Measurements from ENCODE around the gene STIP1. TPM values are rescaled to one million over a fixed set of nuclear protein-coding genes. Genes with fewer than 3 reads are reported as not detected.

The STIP1 gene
- polyA plus RNA-seq, 1 experiment, result 139 TPM

GRCh38 chr11:64252003-64252872, 66.3 kb downstream of the STIP1 start:
- DNase-seq (ENCODE audit: low read depth), result no peak
- TF ChIP-seq, protein P1, sequence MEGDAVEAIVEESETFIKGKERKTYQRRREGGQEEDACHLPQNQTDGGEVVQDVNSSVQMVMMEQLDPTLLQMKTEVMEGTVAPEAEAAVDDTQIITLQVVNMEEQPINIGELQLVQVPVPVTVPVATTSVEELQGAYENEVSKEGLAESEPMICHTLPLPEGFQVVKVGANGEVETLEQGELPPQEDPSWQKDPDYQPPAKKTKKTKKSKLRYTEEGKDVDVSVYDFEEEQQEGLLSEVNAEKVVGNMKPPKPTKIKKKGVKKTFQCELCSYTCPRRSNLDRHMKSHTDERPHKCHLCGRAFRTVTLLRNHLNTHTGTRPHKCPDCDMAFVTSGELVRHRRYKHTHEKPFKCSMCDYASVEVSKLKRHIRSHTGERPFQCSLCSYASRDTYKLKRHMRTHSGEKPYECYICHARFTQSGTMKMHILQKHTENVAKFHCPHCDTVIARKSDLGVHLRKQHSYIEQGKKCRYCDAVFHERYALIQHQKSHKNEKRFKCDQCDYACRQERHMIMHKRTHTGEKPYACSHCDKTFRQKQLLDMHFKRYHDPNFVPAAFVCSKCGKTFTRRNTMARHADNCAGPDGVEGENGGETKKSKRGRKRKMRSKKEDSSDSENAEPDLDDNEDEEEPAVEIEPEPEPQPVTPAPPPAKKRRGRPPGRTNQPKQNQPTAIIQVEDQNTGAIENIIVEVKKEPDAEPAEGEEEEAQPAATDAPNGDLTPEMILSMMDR (IDR thresholded peaks at IDR 0.05; ENCODE audit: insufficient read depth, low read depth, low read length), result peak; percentile 56
- POLR2A ChIA-PET, result interaction anchor here (0.5 to 0.7 kb wide), 3 partner anchors 79 to 1592 kb away, joined by 3 to 14 read pairs (median 6); no protein-coding TSS in a partner anchor

GRCh38 chr11:64253043-64253442, 67.1 kb downstream of the STIP1 start:
- TF ChIP-seq, protein P1 (IDR thresholded peaks at IDR 0.05; ENCODE audit: insufficient read depth, low read depth, low read length), result no peak
- Histone ChIP-seq H3K36me3 (ENCODE audit: control insufficient read depth, insufficient read depth, low read length) (peaks cover 18% of the 10 kb centered on the region), H3K27me3 (ENCODE audit: control insufficient read depth, insufficient read depth, low read length) (no peaks in the 10 kb centered on the region), H3K4me3 (ENCODE audit: low read depth, low read length) (peak overlapping the region; percentile 79)
- no peak for DNase-seq (ENCODE audit: low read depth)
- CTCF ChIA-PET, result interaction anchor here (1.2 to 3.6 kb wide), 5 partner anchors 10 to 47 kb away, joined by 3 to 56 read pairs (median 18); partner anchors contain the start of gene FERMT3
- POLR2A ChIA-PET, result no interaction called here

More at GRCh38 chr11:64252003-64252872, 66.3 kb downstream of the STIP1 start:
- Histone ChIP-seq H3K4me3 (ENCODE audit: low read depth, low read length) (peak overlapping the region; percentile 79), H3K27me3 (ENCODE audit: control insufficient read depth, insufficient read depth, low read length) (no peaks in the 10 kb centered on the region), H3K36me3 (ENCODE audit: control insufficient read depth, insufficient read depth, low read length) (peaks cover 16% of the 10 kb centered on the region)
- CTCF ChIA-PET, result interaction anchor here (0.6 to 8.2 kb wide), 20 partner anchors 9 to 109 kb away, joined by 3 to 92 read pairs (median 6); partner anchors contain the start of genes CATSPERZ, DNAJC4, ESRRA and FERMT3

DNA sequence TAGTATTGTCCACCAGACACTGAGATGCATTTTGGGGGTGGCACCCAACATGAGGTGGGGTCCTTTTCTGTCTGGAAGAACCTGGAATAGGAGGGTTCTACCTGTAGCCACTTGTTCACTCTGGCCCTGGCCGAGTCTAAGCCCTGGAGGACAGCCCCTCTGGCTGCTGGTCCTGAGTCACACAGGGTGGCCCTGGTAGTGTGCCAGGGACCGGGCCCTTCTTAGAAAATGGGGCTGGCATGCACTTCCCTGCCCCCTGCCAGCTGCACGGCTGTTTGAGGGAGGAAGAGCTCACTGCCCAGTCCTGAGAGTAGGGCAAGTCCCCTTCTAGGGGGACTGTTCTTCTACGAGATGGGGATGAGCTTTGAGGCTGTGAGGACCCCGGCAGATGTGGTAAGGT, 67.5 kb downstream of the STIP1 start:
- TF ChIP-seq, protein P1 (IDR thresholded peaks at IDR 0.05; ENCODE audit: insufficient read depth, low read depth, low read length), result no peak
- Histone ChIP-seq H3K27me3 (ENCODE audit: control insufficient read depth, insufficient read depth, low read length) (no peaks in the 10 kb centered on the region), H3K36me3 (ENCODE audit: control insufficient read depth, insufficient read depth, low read length) (peaks cover 19% of the 10 kb centered on the region), H3K4me3 (ENCODE audit: low read depth, low read length) (no peak overlapping the region)
- no peak for DNase-seq (ENCODE audit: low read depth)
- POLR2A ChIA-PET, result no interaction called here
- CTCF ChIA-PET, result interaction anchor here (1.2 to 1.9 kb wide), 2 partner anchors 10 to 39 kb away, joined by 3 to 6 read pairs; no protein-coding TSS in a partner anchor

Other genes starting within 250 kb of the STIP1 start
- 10.8 and 16.1 TPM in 2 replicates for gene NAA40, start 247.2 kb upstream of the STIP1 start, polyA plus RNA-seq (2011; rRNA removed)
- 359 and 527 TPM in 2 replicates for gene COX8A, start 211.6 kb upstream of the STIP1 start, polyA plus RNA-seq (2011; rRNA removed)
- 108 and 143 TPM in 2 replicates for gene OTUB1, start 199.7 kb upstream of the STIP1 start, polyA plus RNA-seq (2011; rRNA removed)
- gene FLRT1, start 150.2 kb upstream of the STIP1 start, polyA plus RNA-seq (2011; rRNA removed), result 0.32 and 0.42 TPM in 2 replicates
- 11.7 and 12.4 TPM in 2 replicates for gene MACROD1, start 20.1 kb upstream of the STIP1 start, polyA plus RNA-seq (2011; rRNA removed)
- 0.83 and 1.9 TPM in 2 replicates for gene FERMT3, start 20.6 kb downstream of the STIP1 start, polyA plus RNA-seq (2011; rRNA removed)
- gene TRPT1, start 40.0 kb downstream of the STIP1 start, polyA plus RNA-seq (2011; rRNA removed), result 30.7 and 53.1 TPM in 2 replicates
- 40.5 and 51.2 TPM in 2 replicates for gene NUDT22, start 40.1 kb downstream of the STIP1 start, polyA plus RNA-seq (2011; rRNA removed)
- 23.5 and 42.1 TPM in 2 replicates for gene DNAJC4, start 44.4 kb downstream of the STIP1 start, polyA plus RNA-seq (2011; rRNA removed)
- gene VEGFB, start 48.4 kb downstream of the STIP1 start, polyA plus RNA-seq (2011; rRNA removed), result 10.2 and 13.2 TPM in 2 replicates
- gene FKBP2, start 54.9 kb downstream of the STIP1 start, polyA plus RNA-seq (2011; rRNA removed), result 65.6 and 76.2 TPM in 2 replicates
- 174 and 283 TPM in 2 replicates for gene PPP1R14B, start 60.8 kb downstream of the STIP1 start, polyA plus RNA-seq (2011; rRNA removed)
- gene PLCB3, start 65.4 kb downstream of the STIP1 start, polyA plus RNA-seq (2011; rRNA removed), result 17.9 and 30.2 TPM in 2 replicates
- 62.3 and 85.3 TPM in 2 replicates for gene BAD, start 98.5 kb downstream of the STIP1 start, polyA plus RNA-seq (2011; rRNA removed)
- gene GPR137, start 99.7 kb downstream of the STIP1 start, polyA plus RNA-seq (2011; rRNA removed), result 22.6 and 33.7 TPM in 2 replicates
- 0.05 TPM in 1 of 2 replicates, not detected in the other for gene KCNK4, start 105.1 kb downstream of the STIP1 start, polyA plus RNA-seq (2011; rRNA removed)
- gene CATSPERZ, start 114.2 kb downstream of the STIP1 start, polyA plus RNA-seq (2011; rRNA removed), result not detected in 2 replicates
- gene ESRRA, start 119.4 kb downstream of the STIP1 start, polyA plus RNA-seq (2011; rRNA removed), result 8.9 and 17.4 TPM in 2 replicates
- 154 and 189 TPM in 2 replicates for gene TRMT112, start 131.4 kb downstream of the STIP1 start, polyA plus RNA-seq (2011; rRNA removed)
- gene PRDX5, start 131.9 kb downstream of the STIP1 start, polyA plus RNA-seq (2011; rRNA removed), result 398 and 468 TPM in 2 replicates
- gene CCDC88B, start 154.0 kb downstream of the STIP1 start, polyA plus RNA-seq (2011; rRNA removed), result 0.49 and 0.66 TPM in 2 replicates
- gene RPS6KA4, start 173.0 kb downstream of the STIP1 start, polyA plus RNA-seq (2011; rRNA removed), result 22.9 and 33.8 TPM in 2 replicates